ENCODE results near the gene TFAM. TPM values are rescaled to one million over a fixed set of nuclear protein-coding genes. Genes with fewer than 3 reads are reported as not detected.

Gene TFAM
- total RNA-seq, 1 experiment from 2014 or later: 57.6 TPM

GRCh38 chr10:58431903-58432302, 46.7 kb downstream of the TFAM start:
- CTCF ChIA-PET: no interaction called here
- intact Hi-C loops (cut with micrococcal nuclease): no loop called here

More at GRCh38 chr10:58431903-58432302, 46.7 kb downstream of the TFAM start:
- Histone ChIP-seq H3K27me3 (ENCODE audit: insufficient read depth, low read length) (no peaks in the 10 kb centered on the region), H2AFZ (ENCODE audit: low read depth, low read length, poor library complexity, severe bottlenecking) (no peak overlapping the region), H3K79me2 (ENCODE audit: insufficient read depth, low read length) (no peaks in the 10 kb centered on the region), H3K4me1 (ENCODE audit: control insufficient read depth in 1 of 2, insufficient read depth in 2 of 2, low read length in 2 of 2) (peaks cover 20 to 22% of the 10 kb centered on the region in 2 experiments; a peak in 3 of 4 replicates), H3K4me3 (replicated peaks in 1 of 2; ENCODE audit: low read depth in 1 of 2, low read length in 2 of 2) (no peak overlapping the region), H3K4me2 (ENCODE audit: low read length) (no peak overlapping the region), H3K9me3 (ENCODE audit: control insufficient read depth in 1 of 2, insufficient read depth in 1 of 2, low read depth in 1 of 2, low read length in 2 of 2) (no peaks in the 10 kb centered on the region), H3K36me3 (ENCODE audit: control insufficient read depth in 1 of 2, insufficient read depth in 2 of 2, low read length in 2 of 2) (no peaks in the 10 kb centered on the region), H3K27ac (ENCODE audit: low read depth, low read length) (no peak overlapping the region), H3K9ac (ENCODE audit: low read length) (no peak overlapping the region), H4K20me1 (ENCODE audit: insufficient read depth) (no peaks in the 10 kb centered on the region), H3K9me2 (ENCODE audit: insufficient read depth) (no peaks in the 10 kb centered on the region)
- DNase-seq (ENCODE audit: low read depth, low spot score): no peak
- no TSS peak for BruUV-seq (replicated peaks)
- ChIA-PET POLR2A (no interaction called here), RAD21 (ENCODE audit: low non-redundant PET in 1 of 2, low total read pairs in 2 of 2, uncharacterized antibody in 2 of 2, unreplicated experiment in 2 of 2) (no interaction called here)
- ATAC-seq: no peak
- TF ChIP-seq EZH2phosphoT487 (IDR thresholded peaks at IDR 0.05; ENCODE audit: borderline replicate concordance): no peak
- no peak for TF ChIP-seq EGR1 (IDR thresholded peaks at IDR 0.05; ENCODE audit: low read depth)
- TF ChIP-seq CEBPB (IDR thresholded peaks at IDR 0.05; ENCODE audit: low read depth): no peak
- no peak for TF ChIP-seq FOSL1 (IDR thresholded peaks at IDR 0.05; ENCODE audit: low read depth)
- TF ChIP-seq CTCF (IDR thresholded peaks at IDR 0.05 in 2 of 3, conservative IDR thresholded peaks at IDR 0.05 in 1 of 3; ENCODE audit: borderline replicate concordance in 1 of 3, insufficient read depth in 1 of 3, low read depth in 2 of 3, low read length in 2 of 3): no peak
- TF ChIP-seq SP1 (IDR thresholded peaks at IDR 0.05; ENCODE audit: low read depth): no peak
- no peak for TF ChIP-seq RAD21 (IDR thresholded peaks at IDR 0.05; ENCODE audit: low read depth)
- no peak for TF ChIP-seq REST (IDR thresholded peaks at IDR 0.05; ENCODE audit: low read depth)
- TF ChIP-seq ZNF274 (IDR thresholded peaks at IDR 0.05; ENCODE audit: low read depth, low read length): no peak
- no peak for TF ChIP-seq EZH2 (IDR thresholded peaks at IDR 0.05)
- TF ChIP-seq YY1 (IDR thresholded peaks at IDR 0.05; ENCODE audit: extremely low read depth, insufficient replicate concordance, low read depth, low read length): no peak
- TF ChIP-seq POLR2A (IDR thresholded peaks at IDR 0.05; ENCODE audit: borderline replicate concordance, extremely low read depth, insufficient read depth, insufficient read length): no peak

All from HCT116 (cell line).